Prostate gland (tissue), 2 donors: Measurements from ENCODE around the gene LAMP1.

Source experiments
- CTCF ChIP-seq, 4 experiments: fragments of 200-600 bp in 2 of 4; fragments of 450-650 bp in 2 of 4; sonication (generic) in 2 of 4; IDR thresholded peaks; 1 replicate in 3 of 4; 2 replicates in 1 of 4; pipeline ENCODE4 v1.5.1; 2016 to 2019; ENCODE audit warnings: antibody characterized with exemption in 4 of 4, mild to moderate bottlenecking in 2 of 4, moderate library complexity in 2 of 4
- POLR2AphosphoS5 ChIP-seq: sonication (generic); formaldehyde crosslinking; IDR thresholded peaks from one replicate; pipeline ENCODE4 v1.6.1; 2017; ENCODE audit warnings: antibody characterized with exemption

GRCh38 chr13:113356596-113356995, 59.6 kb downstream of the LAMP1 start:
- TF ChIP-seq POLR2AphosphoS5 (no peak), CTCF (IDR thresholded peaks at IDR 0.05) (no peak)
